SJSA1 (cell line): Measurements from ENCODE around the gene HYCC1. TPM values are rescaled to one million over a fixed set of nuclear protein-coding genes. Genes with fewer than 3 reads are reported as not detected.

Source experiments
- DNase-seq, 2 experiments: peaks; one replicate each; pipeline ENCODE4 v3.0.0-alpha.2; 2015 to 2020; ENCODE audit warnings: low spot score in 2 of 2, low read depth in 1 of 2
- H3K27ac ChIP-seq: fragments of 250-450 bp; sonication (Bioruptor Pico); 2 replicates; pipeline ENCODE4 v1.5.1; 2020; ENCODE audit warnings: mild to moderate bottlenecking, moderate library complexity
- H3K27me3 ChIP-seq: fragments of 250-450 bp; sonication (Bioruptor Pico); replicated peaks from 2 replicates; pipeline ENCODE4 v1.5.1; 2020; ENCODE audit warnings: mild to moderate bottlenecking, moderate library complexity
- H3K36me3 ChIP-seq: fragments of 250-450 bp; sonication (Bioruptor Pico); 2 replicates; pipeline ENCODE4 v1.5.1; 2020; ENCODE audit warnings: mild to moderate bottlenecking
- H3K4me1 ChIP-seq: fragments of 250-450 bp; sonication (Bioruptor Pico); replicated peaks from 2 replicates; pipeline ENCODE4 v1.6.1; 2021; ENCODE audit warnings: mild to moderate bottlenecking
- H3K4me3 ChIP-seq: fragments of 250-450 bp; sonication (Bioruptor Pico); 2 replicates; pipeline ENCODE4 v1.5.1; 2020; ENCODE audit warnings: mild to moderate bottlenecking
- H3K9me3 ChIP-seq: fragments of 250-450 bp; sonication (Bioruptor Pico); replicated peaks from 2 replicates; pipeline ENCODE4 v1.5.1; 2020; ENCODE audit warnings: mild to moderate bottlenecking
- total RNA-seq: library from RNA; depleted of rRNA; stranded (reverse); fragments of >200 nt; shearing (Covaris generic); gene quantifications from 2 replicates; pipeline ENCODE4 v1.2.3, GENCODE V29; 2014

The HYCC1 gene
- total RNA-seq, 1 experiment from 2014 or later = 70.4 TPM

- DNase-seq = no peak
- Histone ChIP-seq H3K27me3 (no peaks in the 10 kb centered on the region), H3K4me3 (no peak overlapping the region), H3K4me1 (peaks cover 12% of the 10 kb centered on the region), H3K9me3 (no peaks in the 10 kb centered on the region), H3K36me3 (peaks cover 12% of the 10 kb centered on the region), H3K27ac (no peak overlapping the region)
Observed at GRCh38 chr7:23009303-23009702, 4.6 kb downstream of the HYCC1 start.

- no peak overlapping the region for H3K4me3 ChIP-seq
- no peak for DNase-seq
- no peak overlapping the region for H3K27ac ChIP-seq
- no peaks in the 10 kb centered on the region for H3K36me3 ChIP-seq
- H3K27me3 ChIP-seq = no peaks in the 10 kb centered on the region
- peaks cover 11% of the 10 kb centered on the region for H3K4me1 ChIP-seq
- H3K9me3 ChIP-seq = no peaks in the 10 kb centered on the region
Observed at GRCh38 chr7:23004247-23004520, 9.7 kb downstream of the HYCC1 start.

GRCh38 chr7:23003505-23004246 is 10.3 kb downstream of the HYCC1 start:
- no peaks in the 10 kb centered on the region for H3K27me3 ChIP-seq
- H3K4me3 ChIP-seq = no peak overlapping the region
- H3K27ac ChIP-seq = no peak overlapping the region

GRCh38 chr7:23002698-23003097 is 11.2 kb downstream of the HYCC1 start:
- no peak for DNase-seq
- no peaks in the 10 kb centered on the region for H3K9me3 ChIP-seq
- H3K4me3 ChIP-seq = no peak overlapping the region
- no peaks in the 10 kb centered on the region for H3K27me3 ChIP-seq
- peaks cover 3% of the 10 kb centered on the region; the same call in 1 of the 2 replicates for H3K36me3 ChIP-seq
- H3K4me1 ChIP-seq = peaks cover 11% of the 10 kb centered on the region
- no peak overlapping the region for H3K27ac ChIP-seq

More at GRCh38 chr7:23003505-23004246, 10.3 kb downstream of the HYCC1 start:
- DNase-seq = no peak
- peaks cover 11% of the 10 kb centered on the region for H3K4me1 ChIP-seq
- H3K9me3 ChIP-seq = no peaks in the 10 kb centered on the region
- H3K36me3 ChIP-seq = no peaks in the 10 kb centered on the region

GRCh38 chr7:23001610-23002009 is 12.3 kb downstream of the HYCC1 start:
- DNase-seq = no peak
- Histone ChIP-seq H3K4me1 (peaks cover 11% of the 10 kb centered on the region), H3K27ac (no peak overlapping the region)

GRCh38 chr7:23000597-23001360 is 13.2 kb downstream of the HYCC1 start:
- no peaks in the 10 kb centered on the region for H3K27me3 ChIP-seq
- peaks cover 11% of the 10 kb centered on the region for H3K4me1 ChIP-seq
- no peak overlapping the region for H3K27ac ChIP-seq
- peaks cover 6% of the 10 kb centered on the region; the same call in 1 of the 2 replicates for H3K36me3 ChIP-seq
- DNase-seq = no peak
- H3K4me3 ChIP-seq = no peak overlapping the region
- no peaks in the 10 kb centered on the region for H3K9me3 ChIP-seq

More at GRCh38 chr7:23001610-23002009, 12.3 kb downstream of the HYCC1 start:
- Histone ChIP-seq H3K27me3 (no peaks in the 10 kb centered on the region), H3K4me3 (no peak overlapping the region), H3K9me3 (no peaks in the 10 kb centered on the region), H3K36me3 (peaks cover 6% of the 10 kb centered on the region; the same call in 1 of the 2 replicates)

GRCh38 chr7:22998519-22998896 is 15.4 kb downstream of the HYCC1 start:
- peaks cover 5% of the 10 kb centered on the region for H3K4me1 ChIP-seq
- DNase-seq = no peak
- no peak overlapping the region for H3K4me3 ChIP-seq
- H3K27me3 ChIP-seq = no peaks in the 10 kb centered on the region
- H3K9me3 ChIP-seq = no peaks in the 10 kb centered on the region
- no peak overlapping the region for H3K27ac ChIP-seq
- H3K36me3 ChIP-seq = peaks cover 6% of the 10 kb centered on the region; the same call in 1 of the 2 replicates

- no peaks in the 10 kb centered on the region for H3K27me3 ChIP-seq
- no peak for DNase-seq
- H3K27ac ChIP-seq = no peak overlapping the region
- peaks cover 6% of the 10 kb centered on the region; the same call in 1 of the 2 replicates for H3K36me3 ChIP-seq
- no peaks in the 10 kb centered on the region for H3K9me3 ChIP-seq
- peaks cover 2% of the 10 kb centered on the region; the same call in 1 of the 2 replicates for H3K4me1 ChIP-seq
- no peak overlapping the region for H3K4me3 ChIP-seq
Observed at GRCh38 chr7:22997871-22998518, 15.9 kb downstream of the HYCC1 start.

- H3K9me3 ChIP-seq = no peaks in the 10 kb centered on the region
- H3K27me3 ChIP-seq = no peaks in the 10 kb centered on the region
- no peak for DNase-seq
- no peaks in the 10 kb centered on the region for H3K4me1 ChIP-seq
- no peak overlapping the region for H3K4me3 ChIP-seq
- H3K36me3 ChIP-seq = peaks cover 6% of the 10 kb centered on the region; the same call in 1 of the 2 replicates
- no peak overlapping the region for H3K27ac ChIP-seq
Observed at GRCh38 chr7:22996470-22996869, 17.5 kb downstream of the HYCC1 start.

GRCh38 chr7:22995011-22995410 is 18.9 kb downstream of the HYCC1 start:
- Histone ChIP-seq H3K27ac (no peak overlapping the region), H3K9me3 (no peaks in the 10 kb centered on the region), H3K36me3 (peaks cover 10% of the 10 kb centered on the region), H3K27me3 (no peaks in the 10 kb centered on the region), H3K4me1 (peaks cover 12% of the 10 kb centered on the region), H3K4me3 (no peak overlapping the region)
- no peak for DNase-seq

- Histone ChIP-seq H3K4me3 (no peak overlapping the region), H3K4me1 (peaks cover 17% of the 10 kb centered on the region), H3K9me3 (no peaks in the 10 kb centered on the region), H3K36me3 (peaks cover 21% of the 10 kb centered on the region), H3K27ac (no peak overlapping the region), H3K27me3 (no peaks in the 10 kb centered on the region)
- DNase-seq = no peak
Observed at GRCh38 chr7:22992874-22993840, 20.8 kb downstream of the HYCC1 start.

GRCh38 chr7:22990588-22990949 is 23.4 kb downstream of the HYCC1 start:
- DNase-seq = peak in 1 of 2 experiments; percentile 80
- peaks cover 17% of the 10 kb centered on the region for H3K4me1 ChIP-seq
- H3K36me3 ChIP-seq = peaks cover 15% of the 10 kb centered on the region
- no peaks in the 10 kb centered on the region for H3K9me3 ChIP-seq
- H3K27me3 ChIP-seq = no peaks in the 10 kb centered on the region
- peak overlapping the region; percentile 18 for H3K27ac ChIP-seq
- H3K4me3 ChIP-seq = no peak overlapping the region
